Activated CD8-positive, alpha-beta memory T cell treated with anti-CD3 and anti-CD28 coated beads for 24 hours (primary cell): ENCODE data around the gene PRKAG1.
A peak's percentile ranks its signal among the peaks of the same experiment; 100 is the strongest.
"Not testable (repeated sequence)": the region's sequence is repeated elsewhere in the genome, so short reads cannot be mapped to it uniquely, and the experiment has no call there.

Experiments used
- DNase-seq: peaks from one replicate; pipeline ENCODE4 v3.0.0-alpha.2; 2020

PRKAG1 gene

DNA sequence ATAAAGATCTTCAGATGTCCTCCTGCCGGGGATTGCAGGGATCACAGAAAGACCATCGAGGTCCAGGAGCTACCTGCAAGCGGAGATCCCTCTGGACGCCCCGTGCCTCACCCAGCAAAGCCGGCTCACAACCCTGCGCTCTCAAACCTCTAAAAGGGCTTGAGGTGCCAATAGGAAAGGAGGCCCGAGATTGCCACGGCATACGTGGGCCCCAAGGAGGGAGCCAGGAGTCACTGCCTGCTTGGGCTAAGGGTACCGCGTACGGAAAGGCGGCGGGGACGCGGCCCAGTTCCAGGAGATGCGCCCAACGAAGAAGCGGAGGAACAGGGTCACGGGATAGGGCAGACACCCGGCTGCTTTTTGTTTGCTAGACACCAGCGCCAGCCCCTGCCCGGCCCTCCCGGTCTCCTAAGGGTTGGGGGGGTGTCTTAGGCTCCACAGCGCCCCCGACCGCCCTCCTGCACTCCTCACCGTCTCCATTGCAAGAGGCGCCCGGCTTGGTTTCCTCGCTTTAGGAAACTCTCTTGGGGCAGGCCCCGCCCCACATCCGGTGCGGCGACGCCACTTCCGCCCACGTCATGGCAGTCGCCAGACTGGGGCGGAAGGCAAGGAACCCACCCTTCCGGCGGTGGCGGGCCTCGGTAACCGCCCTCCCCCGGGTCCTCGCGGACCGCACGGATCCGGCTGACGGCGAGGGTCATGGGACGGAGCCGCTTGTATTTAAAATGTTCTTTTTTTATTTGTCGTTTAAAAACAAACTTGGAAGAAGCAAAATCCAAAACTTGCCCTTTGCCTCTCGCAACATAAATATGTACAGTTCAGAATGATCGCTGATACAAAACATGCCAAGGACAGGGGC, at the start of gene PRKAG1:
PRKAG1 (minus strand) TSS at position 516 of the 859 bp plus-strand sequence; CDS start at position 480, 36 bp downstream.
- peak; percentile 96 for DNase-seq

DNA sequence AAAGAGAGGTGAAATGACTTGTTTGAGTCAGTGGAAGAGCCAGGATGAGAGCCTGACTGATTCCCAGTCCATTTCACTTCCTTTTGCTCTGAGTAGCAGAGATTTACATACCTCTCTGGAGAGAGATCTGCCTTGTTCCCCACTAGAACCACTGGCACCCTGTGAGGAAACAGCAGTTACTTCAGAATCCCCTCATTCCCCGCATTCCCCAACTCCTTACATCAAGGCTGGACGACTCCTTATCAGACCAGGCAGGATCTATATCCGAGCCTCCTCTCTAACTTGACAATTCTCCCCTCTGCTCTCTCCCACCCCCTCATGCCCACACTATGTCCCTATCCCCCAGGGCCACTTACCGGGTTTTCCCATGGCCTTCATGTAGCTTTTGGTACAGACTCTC, 47.5 kb upstream of the PRKAG1 start:
- DNase-seq, result no peak

DNA sequence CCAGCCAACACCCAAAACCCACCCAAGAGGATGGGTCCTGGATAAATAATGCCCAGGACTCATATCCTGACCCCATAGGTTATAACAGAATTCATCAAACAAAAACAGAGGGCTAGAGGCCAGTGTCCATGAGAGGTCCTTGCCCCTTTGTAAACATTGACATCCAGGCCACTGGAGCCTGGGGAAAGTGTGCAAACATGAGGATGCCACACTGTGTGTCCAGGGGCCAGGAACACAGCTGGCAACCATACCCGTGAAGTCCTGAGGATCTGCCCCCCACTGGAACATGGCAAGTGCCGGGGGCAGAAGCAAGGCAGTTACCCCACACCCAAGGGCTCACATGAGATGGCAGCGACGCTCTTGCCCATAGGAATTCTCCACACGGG, 46.2 kb upstream of the PRKAG1 start:
- DNase-seq, result no peak

DNA sequence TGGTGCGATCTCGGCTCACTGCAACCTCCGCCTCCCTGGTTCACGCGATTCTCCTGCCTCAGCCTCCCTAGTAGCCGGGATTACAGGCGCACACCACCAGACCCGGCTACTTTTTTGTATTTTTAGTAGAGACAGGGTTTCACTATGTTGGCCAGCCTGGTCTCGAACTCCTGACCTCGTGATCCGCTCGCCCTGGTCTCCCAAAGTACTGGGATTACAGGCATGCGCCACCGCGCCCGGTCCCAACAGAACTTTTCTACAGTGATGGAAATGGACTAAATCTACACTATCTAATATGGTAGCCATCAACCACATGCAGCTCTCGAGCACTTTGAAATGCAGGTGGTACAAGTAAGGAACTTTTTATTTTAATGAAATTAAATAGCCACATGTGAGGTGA, 43.3 kb upstream of the PRKAG1 start:
- not testable (repeated sequence) for DNase-seq

DNA sequence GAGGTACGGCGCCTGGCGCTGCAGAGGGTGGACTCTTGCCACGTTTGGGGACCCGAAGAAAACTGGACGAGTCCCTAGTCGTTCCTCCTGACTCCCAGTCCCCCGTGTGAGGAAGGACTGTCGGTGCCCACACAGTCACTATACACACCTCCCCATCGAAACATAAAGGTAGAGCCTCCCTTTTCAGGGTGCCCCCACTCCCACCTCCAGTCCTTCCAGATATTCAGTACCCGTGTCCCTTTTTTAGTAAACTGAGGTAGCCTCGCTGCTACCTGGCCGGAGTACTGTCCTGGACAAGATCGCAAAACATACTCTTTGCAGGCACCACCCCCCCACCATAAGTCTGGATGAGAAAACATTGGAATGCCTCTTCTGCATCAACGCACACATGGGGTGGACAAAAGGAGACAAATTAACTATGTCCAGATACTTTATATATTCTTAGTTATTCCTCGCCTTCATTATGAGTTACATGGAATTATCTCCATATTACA, 42.6 kb upstream of the PRKAG1 start:
- no peak for DNase-seq

DNA sequence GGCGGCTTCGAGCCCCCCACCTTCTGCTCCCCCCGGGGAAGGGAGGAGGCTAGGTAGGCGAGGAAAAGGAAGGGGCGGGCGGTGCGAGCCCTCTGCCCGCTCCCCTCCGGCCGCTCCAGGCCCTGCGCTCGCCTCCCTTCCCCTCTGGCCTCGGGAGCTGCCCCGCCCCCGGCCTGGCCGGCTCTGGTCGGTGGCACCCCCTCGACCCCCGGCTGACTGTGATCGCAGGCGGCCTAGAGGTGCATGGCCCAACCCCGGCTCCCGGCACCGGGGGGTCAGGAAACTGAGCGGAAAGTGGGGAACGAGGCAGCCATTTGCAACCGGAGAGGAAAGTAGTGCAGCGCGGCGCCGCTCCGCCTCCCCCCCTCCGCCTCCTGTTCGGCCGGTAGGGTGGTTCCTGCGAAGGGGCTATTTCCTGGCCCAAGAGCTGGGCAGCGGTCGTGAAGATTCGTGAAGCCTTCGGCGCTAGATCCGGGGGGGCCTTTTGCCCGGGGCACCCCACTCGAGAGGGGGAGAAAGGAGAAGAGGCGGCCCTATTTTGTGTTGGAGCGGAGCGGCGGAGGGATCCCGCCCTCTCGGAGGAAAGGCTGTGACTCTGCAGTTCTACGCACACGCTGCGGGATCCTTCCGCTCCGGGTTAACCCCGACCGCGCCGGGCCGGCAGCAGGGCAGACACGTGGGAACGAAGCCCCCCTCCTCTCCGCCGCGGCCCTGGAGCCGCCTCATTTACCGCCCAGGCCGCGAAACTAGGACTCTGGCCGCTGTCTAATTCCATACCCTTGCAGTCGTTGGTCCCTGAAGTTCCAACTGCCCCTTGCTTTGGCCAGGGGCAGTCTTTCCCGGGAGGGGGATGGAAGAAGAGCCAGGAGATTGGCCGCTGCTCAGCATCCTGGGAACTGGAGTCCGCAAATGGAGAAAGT, 41.9 kb upstream of the PRKAG1 start, which contains the start of gene KMT2D:
KMT2D (minus strand) TSS at position 558 of the 920 bp plus-strand sequence. CDS start 5,470 bp downstream, outside the sequence.
- DNase-seq, result peak; percentile 96

DNA sequence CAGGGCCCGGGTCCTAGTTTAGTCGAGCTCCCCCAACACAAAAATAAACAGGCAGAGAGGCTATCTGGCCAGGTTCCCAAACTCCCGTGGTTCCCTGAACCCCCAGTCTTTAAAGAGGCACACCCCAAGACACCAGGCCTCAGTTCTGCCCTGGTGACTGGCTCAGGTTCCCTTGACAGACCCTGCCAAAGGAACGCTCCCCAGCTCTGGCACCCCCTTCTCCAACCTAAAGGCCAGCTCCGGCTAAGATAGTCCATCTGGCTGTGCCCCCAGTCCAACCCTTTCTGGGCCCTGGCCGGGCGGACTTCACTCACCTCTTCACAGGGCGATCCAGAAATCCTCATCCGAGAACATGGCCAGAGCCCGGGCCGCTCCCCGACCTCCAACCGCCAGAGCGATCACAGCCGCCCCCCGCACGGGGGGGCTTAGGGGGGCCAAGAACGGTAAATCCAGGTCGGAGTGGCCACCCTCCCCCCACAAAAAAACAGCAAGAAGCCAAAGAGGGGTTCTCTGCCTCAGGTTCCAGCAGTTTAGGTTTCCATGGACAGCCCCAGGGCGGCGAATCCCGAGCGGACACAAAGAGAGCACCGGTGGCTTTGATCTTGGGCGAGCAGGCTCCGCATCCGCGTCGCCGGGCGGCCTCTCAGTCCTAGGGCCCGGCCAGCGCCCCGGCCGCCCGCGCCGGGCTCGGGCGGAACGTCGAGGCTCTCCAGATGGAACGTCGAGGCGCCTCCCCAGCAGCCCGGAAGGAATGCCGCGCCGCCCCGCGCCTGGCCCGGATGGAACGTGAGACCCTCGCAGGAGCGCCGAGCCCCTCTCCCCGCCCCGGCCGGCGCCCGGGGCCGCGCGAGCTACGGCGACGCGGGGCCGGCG, 41.0 kb upstream of the PRKAG1 start:
- no peak for DNase-seq

DNA sequence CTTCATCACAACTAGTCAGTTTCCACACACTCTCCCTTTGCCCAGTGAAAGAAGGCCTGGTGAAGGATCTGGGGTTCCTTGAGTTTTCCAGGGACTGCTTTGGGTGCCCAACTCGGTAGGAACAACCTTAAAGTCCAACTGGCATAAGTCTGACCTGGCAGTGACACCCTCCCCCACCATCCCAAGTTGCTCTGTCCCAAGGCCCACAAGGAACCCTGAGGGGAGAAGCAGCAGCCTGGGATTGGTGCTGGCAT, 40.4 kb upstream of the PRKAG1 start:
- DNase-seq, result no peak

DNA sequence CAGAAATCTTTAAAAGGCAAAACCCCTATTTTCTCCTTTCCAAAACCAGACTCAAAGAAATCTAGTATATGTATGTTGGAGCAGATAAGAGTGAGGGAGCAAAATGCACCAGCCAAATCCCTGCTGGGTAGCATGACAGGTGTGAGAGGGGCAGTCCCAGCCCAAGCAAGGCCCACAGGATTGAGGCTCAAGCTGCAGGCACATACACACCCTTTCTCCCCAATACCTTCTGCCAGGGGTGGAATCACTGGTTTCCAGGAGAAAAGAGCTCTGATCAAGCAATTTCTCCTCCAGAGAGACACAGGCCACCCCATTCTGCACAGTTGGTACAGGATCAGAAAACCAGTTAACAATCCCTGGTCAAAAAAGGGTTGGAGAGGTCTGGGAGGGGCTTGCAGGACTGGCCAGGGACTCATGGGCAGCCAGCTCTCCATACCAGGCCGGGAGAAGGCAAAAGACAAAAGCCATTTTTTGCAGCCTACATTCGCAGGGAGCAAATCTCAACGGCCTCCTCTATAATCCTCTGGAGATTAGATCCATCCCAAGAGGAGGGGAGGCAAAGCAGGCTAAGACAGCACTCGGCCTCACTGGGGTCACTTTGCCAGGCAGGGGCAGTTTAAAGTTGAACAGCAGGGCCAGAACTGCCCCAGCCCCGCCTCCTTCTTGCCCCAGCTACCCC, 39.9 kb upstream of the PRKAG1 start:
- peak; percentile 55 for DNase-seq

DNA sequence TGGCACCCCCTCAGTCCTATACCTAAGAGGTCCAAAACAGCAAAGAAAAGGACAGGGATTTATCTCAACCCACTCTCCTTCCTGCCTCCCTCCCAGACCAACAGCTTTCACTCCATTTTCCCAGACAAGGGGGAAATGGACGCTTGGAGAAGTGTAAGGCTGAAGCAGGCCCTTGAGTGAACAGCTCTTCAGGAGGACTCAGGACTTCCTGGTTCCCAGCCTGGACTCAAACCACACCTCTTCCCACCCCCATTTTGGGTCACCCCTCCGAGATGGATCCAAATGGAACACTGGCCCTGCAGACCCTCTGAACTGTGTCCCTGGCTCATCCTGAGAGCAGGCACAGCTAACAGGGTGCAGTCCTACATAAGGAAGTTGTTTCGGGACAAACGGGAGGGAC, 39.3 kb upstream of the PRKAG1 start:
- DNase-seq, result peak; percentile 55

DNA sequence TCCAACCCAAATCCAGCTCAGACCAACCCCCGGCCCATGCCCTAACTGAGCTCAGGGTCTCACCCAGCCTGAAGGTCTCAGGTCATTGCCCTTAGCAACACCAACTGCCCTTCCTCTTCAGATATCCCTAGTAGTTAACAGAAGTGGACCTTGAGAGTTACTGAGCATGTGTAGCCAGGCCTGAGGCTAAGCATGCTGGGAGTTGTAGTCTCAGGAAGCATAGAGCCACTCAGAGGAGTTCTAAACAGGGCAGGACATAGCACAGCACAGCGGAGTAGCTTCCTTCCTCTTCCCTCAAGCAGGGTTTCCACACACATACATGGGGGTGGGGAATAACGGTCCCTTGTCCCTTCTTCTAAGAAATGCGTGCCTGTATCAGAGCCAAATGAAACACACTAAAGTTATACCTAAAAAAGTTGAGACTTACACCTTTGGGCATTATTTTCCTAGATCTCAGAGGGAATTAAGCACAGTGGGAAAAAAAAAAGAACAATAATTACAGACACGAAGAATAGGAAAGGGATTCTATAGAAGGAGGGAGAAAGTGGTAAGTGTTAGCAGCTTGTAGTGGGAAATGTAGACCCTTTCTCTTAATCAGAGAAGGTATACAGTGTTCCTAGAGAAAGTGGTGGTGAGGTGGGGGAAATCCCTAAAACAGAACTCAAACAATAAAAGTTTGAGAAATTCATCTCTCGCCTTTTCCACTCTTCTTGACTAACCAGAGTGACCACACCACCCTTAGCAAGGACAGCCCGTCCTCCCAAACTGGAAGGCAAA, 37.6 kb upstream of the PRKAG1 start:
- peak; percentile 71 for DNase-seq

DNA sequence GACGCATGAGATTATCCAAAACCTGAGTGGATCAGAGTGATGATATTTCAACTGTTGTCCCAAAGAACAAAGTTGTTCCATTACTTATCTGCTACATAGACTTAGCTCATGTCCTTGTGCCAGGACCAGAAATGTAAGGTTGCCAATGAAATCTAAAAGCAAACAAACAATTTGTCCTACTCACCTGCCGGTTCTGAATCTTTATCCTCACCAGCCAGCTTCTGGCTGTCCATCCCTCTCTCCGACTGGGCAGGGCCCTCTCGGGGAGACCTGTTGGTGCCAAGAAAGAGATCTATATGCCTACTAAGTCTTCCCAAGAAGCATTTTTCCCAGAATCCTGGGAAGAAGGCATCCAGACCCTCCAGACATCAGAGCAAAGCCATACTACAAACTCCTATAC, 36.5 kb upstream of the PRKAG1 start:
- no peak for DNase-seq

DNA sequence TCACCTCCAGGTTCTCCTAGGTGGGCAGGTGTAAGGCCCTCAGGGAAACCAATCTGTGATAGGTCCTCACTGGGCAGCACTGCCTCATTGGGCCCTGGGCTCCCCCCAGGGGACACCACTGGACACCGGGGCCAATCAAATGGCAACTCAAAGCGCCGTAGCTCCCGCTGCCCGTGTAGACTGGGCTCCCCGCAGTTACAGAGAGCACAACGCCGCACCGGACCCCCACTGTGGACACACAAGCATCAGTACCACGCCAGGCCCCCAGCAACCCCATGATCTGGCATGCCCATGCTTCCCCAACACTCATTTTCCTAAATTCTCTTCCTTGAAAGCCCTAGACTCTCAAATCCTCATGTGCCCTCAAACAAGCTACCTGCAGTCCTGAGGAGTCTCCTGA, 35.9 kb upstream of the PRKAG1 start:
- no peak for DNase-seq

DNA sequence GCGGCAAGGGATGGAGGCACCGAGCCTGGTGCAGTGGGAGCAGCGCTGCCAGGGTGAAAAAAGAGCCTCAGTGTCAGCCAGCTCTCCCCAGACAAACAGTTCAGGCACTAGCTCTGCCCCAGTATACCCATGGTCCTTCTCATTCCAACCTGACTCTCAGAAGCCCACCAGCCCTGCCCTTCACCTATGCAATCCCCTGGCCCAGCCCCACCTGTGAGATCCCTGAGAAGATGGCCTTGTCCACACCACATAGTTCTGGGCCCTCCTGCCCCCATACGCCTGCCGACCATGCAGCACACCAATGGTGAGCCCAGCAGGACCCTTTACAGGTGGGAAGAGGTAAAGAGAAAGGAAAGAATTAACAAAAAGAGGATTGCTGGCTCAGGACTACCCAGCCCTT, 35.5 kb upstream of the PRKAG1 start:
- DNase-seq, result no peak

DNA sequence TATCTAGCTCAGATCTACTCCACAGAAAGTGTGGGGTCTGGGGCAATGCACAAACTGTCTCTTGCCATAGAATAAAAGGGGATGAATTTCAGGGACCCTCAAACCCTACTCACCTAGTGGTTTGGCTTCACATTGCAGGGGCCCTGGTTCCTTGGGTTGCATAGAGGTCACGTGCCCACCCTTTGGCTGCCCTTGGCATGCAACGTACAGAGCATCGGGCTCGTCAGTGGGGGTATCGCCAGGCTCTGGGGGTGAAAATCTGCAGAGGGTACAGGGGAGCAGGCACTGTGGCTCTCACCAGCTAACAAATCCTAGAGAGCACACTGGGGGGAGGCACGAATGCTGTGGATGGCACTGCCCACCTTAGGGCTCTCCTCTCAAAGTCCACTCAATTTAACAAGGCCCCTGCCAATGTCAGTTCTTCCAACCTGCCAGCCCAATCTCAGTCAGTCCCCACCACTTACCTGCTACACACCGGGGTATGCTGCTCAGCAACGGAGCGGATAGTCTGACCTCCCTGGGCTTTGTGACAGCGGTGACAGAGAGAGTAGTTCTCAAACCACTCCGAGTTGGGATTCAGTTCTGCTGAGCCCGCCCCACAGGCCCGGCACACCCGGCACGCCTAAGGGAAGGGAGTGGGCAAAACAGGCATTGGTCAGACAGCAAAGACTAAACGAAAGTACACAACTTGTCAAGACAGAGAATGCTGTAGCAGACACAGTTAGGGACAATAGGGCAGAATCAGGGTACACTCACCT, 34.1 kb upstream of the PRKAG1 start:
- no peak for DNase-seq

DNA sequence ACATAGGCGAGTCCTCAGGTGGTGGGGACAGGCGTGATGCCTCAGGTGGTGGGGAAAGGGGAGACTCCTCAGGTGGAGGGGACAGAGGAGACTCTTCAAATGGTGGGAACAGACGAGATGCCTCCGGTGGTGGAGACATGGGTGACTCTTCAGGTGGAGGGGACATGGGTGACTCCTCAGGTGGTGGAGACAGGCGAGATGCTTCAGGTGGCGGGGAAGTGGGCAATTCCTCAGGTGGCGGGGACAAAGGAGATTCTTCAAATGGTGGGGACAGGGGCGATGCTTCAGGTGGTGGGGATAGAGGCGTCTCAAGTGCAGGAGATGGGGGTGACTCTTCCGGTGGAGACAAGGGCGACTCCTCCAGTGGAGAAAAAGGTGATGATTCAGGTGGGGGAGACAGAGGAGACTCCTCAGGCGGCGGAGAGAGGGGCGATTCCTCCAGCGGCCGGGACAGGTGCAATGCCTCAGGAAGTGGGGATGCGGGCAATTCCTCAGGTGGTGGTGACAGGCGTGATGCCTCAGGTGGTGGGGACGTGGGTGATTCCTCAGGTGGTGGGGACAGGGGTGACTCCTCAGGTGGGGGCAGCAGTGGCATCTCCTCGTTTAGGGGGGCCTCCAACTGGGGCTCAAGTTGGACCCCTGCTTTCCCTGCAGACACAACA, 33.3 kb upstream of the PRKAG1 start:
- DNase-seq, result no peak

DNA sequence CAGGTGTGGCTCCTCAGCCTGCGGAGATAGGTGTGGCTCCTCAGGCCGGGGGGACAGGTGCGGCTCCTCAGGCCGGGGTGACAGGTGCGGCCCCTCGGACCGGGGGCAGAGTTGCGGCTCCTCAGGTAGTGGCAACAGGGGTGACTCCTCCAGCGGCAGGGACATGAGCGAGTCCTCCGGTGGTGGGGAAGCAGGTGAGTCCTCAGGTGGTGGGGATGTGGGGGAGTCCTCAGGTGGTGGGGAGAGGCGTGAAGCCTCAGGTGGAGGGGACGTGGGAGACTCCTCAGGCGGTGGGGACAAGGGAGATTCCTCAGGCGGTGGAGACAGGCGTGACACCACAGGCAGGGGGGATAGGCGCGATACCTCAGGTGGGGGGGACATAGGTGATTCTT, 32.8 kb upstream of the PRKAG1 start:
- DNase-seq, result no peak

DNA sequence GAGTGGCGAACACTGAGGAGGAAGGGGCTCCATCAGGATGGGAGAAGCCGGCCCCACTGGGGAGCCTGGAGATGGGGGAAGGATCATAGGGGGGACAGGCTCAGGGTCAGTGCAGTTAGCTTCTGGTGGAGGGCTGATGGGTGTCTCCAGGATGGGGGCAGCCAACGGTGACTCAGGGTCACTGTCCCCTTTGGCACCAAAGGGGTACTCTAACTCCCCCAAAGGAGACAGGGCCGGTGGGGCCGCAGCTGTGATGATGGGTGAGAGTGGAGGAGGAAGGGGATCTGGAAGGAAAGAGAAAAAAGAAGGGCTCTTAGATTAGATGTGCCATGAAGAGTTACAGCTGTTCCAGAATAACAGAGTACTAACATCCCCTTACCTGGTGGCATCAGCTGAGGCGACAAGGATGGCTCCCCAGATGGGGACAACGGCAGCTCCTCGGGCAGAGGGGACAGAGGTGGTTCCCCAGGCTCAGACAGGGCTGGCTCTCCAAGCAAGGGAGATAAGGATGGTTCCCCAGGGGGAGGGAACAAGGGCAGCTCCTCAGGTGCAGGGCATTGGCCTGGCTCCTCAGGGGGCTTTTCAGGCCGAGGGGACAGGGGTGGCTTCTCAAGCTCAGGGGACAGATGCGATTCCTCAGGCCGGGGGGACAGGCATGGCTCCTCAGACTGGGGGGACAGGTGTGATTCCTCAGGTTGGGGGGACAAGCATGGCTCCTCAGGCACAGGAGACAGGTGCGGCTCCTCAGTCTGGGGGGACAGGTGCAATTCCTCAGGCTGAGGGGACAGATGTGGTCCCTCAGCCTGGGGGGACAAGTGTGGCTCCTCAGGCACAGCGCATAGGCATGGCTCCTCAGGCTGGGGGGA, 32.2 kb upstream of the PRKAG1 start:
- DNase-seq, result no peak
